Brain microvascular endothelial cell (primary cell): ENCODE results near the gene BIN2.
"Not testable (repeated sequence)": the region's sequence is repeated elsewhere in the genome, so short reads cannot be mapped to it uniquely, and the experiment has no call there.

ENCODE experiments used
- DNase-seq: peaks from one replicate; pipeline ENCODE4 v3.0.0-alpha.2; 2020
- H3K27ac ChIP-seq: fragments of 250-450 bp; sonication (Bioruptor Pico); 2 replicates; pipeline ENCODE4 v1.5.1; 2020; ENCODE audit warnings: mild to moderate bottlenecking, moderate library complexity
- H3K27me3 ChIP-seq: fragments of 250-450 bp; sonication (Bioruptor Pico); replicated peaks from 2 replicates; pipeline ENCODE4 v1.5.1; 2020; ENCODE audit warnings: mild to moderate bottlenecking
- H3K36me3 ChIP-seq: fragments of 250-450 bp; sonication (Bioruptor Pico); replicated peaks from 2 replicates; pipeline ENCODE4 v1.5.1; 2020; ENCODE audit warnings: mild to moderate bottlenecking
- H3K4me3 ChIP-seq: 2 replicates; pipeline ENCODE4 v1.5.1; 2011; ENCODE audit warnings: low read depth, mild to moderate bottlenecking, control low read depth, low read length, moderate library complexity
- CTCF ChIP-seq: IDR thresholded peaks from 2 replicates; pipeline ENCODE4 v1.5.1; 2011; ENCODE audit warnings: low read depth, mild to moderate bottlenecking, moderate library complexity, low read length, control low read depth, inconsistent platforms; ENCODE audit errors: missing control alignments
- in situ Hi-C: cut with HindIII; loops from 2 replicates; pipeline ENCODE4 v1.10.0; 2017; ENCODE audit warnings: low sequenced_read_pairs, low pct_ligation_motif_present

The BIN2 gene

GRCh38 chr12:51318846-51319599, 5.0 kb downstream of the BIN2 start:
- DNase-seq: no peak
- TF ChIP-seq CTCF: no peak
- Histone ChIP-seq H3K27me3 (no peaks in the 10 kb centered on the region), H3K27ac (no peak overlapping the region), H3K36me3 (no peaks in the 10 kb centered on the region), H3K4me3 (no peak overlapping the region)
- in situ Hi-C loops: no loop called here

GRCh38 chr12:51318057-51318806, 5.7 kb downstream of the BIN2 start:
- DNase-seq, H3K36me3 ChIP-seq, in situ Hi-C loops, H3K4me3 ChIP-seq, H3K27ac ChIP-seq, H3K27me3 ChIP-seq: not testable (repeated sequence)

- in situ Hi-C loops: no loop called here
- DNase-seq: no peak
- Histone ChIP-seq H3K36me3 (no peaks in the 10 kb centered on the region), H3K27me3 (no peaks in the 10 kb centered on the region), H3K4me3 (no peak overlapping the region), H3K27ac (no peak overlapping the region)
- TF ChIP-seq CTCF: no peak
Measured at GRCh38 chr12:51311389-51311788, 12.6 kb downstream of the BIN2 start.

GRCh38 chr12:51307655-51308593, 16.1 kb downstream of the BIN2 start:
- no peaks in the 10 kb centered on the region for H3K36me3 ChIP-seq
- H3K27me3 ChIP-seq: no peaks in the 10 kb centered on the region
- H3K4me3 ChIP-seq: no peak overlapping the region
- H3K27ac ChIP-seq: no peak overlapping the region
- no peak for TF ChIP-seq CTCF
- in situ Hi-C loops: no loop called here
- DNase-seq: peak; percentile 77

- no peak for TF ChIP-seq CTCF
- Histone ChIP-seq H3K27ac (no peak overlapping the region), H3K36me3 (no peaks in the 10 kb centered on the region), H3K4me3 (no peak overlapping the region), H3K27me3 (no peaks in the 10 kb centered on the region)
- in situ Hi-C loops: no loop called here
- no peak for DNase-seq
Measured at GRCh38 chr12:51306507-51306906, 17.5 kb downstream of the BIN2 start.

GRCh38 chr12:51300768-51301167, 23.2 kb downstream of the BIN2 start:
- in situ Hi-C loops, H3K27ac ChIP-seq, H3K27me3 ChIP-seq, H3K4me3 ChIP-seq, H3K36me3 ChIP-seq, DNase-seq: not testable (repeated sequence)
